HepG2 (cell line): ENCODE measurements around the gene UBE3D. TPM values are rescaled to one million over a fixed set of nuclear protein-coding genes. Genes with fewer than 3 reads are reported as not detected.

Experiments used
- ATAC-seq: fragments of 200-7000 bp; cut with Tn5 transposase; 3 replicates; pipeline ENCODE4 v1.9.1; 2020; ENCODE audit warnings: mild to moderate bottlenecking, moderate library complexity
- BruUV-seq: library from RNA; stranded (reverse); fragments of 400-500 nt; replicated peaks from 2 replicates; lab custom pipeline; 2021; lab: Mats Ljungman, UMichigan
- CTCF ChIA-PET: fragments of 300-600 bp; formaldehyde crosslinking; extraction: SDS; loops from one replicate; lab custom pipeline; 2021; ENCODE audit warnings: low total read pairs, inconsistent platforms, low intra/inter-chr PET ratio; lab: Yijun Ruan, JAX
- POLR2A ChIA-PET: fragments of 350-600 bp; sonication (Branson Sonifier 250); formaldehyde crosslinking; loops from one replicate; lab custom pipeline; 2020; ENCODE audit warnings: antibody characterized with exemption, inconsistent platforms; lab: Yijun Ruan, JAX
- DNase-seq: peaks from one replicate; pipeline ENCODE4 v3.0.0-alpha.2; 2015; ENCODE audit warnings: low spot score
- FAIRE-seq: peaks from 3 replicates; lab custom pipeline; 2011; peaks lifted over from hg19 to GRCh38; lab: Jason Lieb, UNC
- H2AFZ ChIP-seq: one replicate; pipeline ENCODE4 v1.6.1; 2011; ENCODE audit warnings: low read length, inconsistent platforms
- H3K27ac ChIP-seq: fragments of 300-600 bp; 3 replicates; pipeline ENCODE4 v1.8.0; 2011; ENCODE audit warnings: mixed run types, mild to moderate bottlenecking, mixed read lengths, low read length, inconsistent platforms; ENCODE audit not compliant: insufficient read depth; ENCODE audit errors: extremely low read length
- H3K27me3 ChIP-seq, 2 experiments: fragments of 200-600 bp in 1 of 2; 2 replicates in 1 of 2; 3 replicates in 1 of 2; pipeline versions ENCODE4 v1.6.0 to v1.8.0; 2011; ENCODE audit warnings: low read length in 2 of 2, mild to moderate bottlenecking in 2 of 2, moderate library complexity in 2 of 2, inconsistent platforms in 1 of 2; ENCODE audit not compliant: insufficient read depth in 2 of 2, control insufficient read depth in 1 of 2
- H3K36me3 ChIP-seq, 2 experiments: fragments of 200-600 bp in 1 of 2; replicated peaks in 1 of 2; 2 replicates in 1 of 2; 3 replicates in 1 of 2; pipeline versions ENCODE4 v1.5.1 to v1.8.0; 2011; ENCODE audit warnings: low read length in 2 of 2, inconsistent platforms in 1 of 2; ENCODE audit not compliant: insufficient read depth in 2 of 2, control insufficient read depth in 1 of 2
- H3K4me1 ChIP-seq: 2 replicates; pipeline ENCODE4 v1.5.1; 2012; ENCODE audit warnings: low read length, inconsistent platforms; ENCODE audit not compliant: insufficient read depth
- H3K4me2 ChIP-seq: 2 replicates; pipeline ENCODE4 v1.6.0; 2011; ENCODE audit warnings: low read depth, low read length, inconsistent platforms
- H3K4me3 ChIP-seq, 3 experiments: fragments of 200-600 bp in 1 of 3; sonication (generic), shearing (Covaris generic) in 1 of 3; replicated peaks in 1 of 3; 2 replicates each; pipeline ENCODE4 v1.5.1; 2011 to 2016; ENCODE audit warnings: low read length in 3 of 3, inconsistent platforms in 2 of 3, low read depth in 2 of 3, mild to moderate bottlenecking in 2 of 3, control low read depth in 1 of 3, mixed read lengths in 1 of 3; ENCODE audit not compliant: insufficient read depth in 1 of 3
- H3K79me2 ChIP-seq: one replicate; pipeline ENCODE4 v1.6.1; 2011; ENCODE audit warnings: low read length, inconsistent platforms; ENCODE audit not compliant: insufficient read depth
- H3K9ac ChIP-seq: 2 replicates; pipeline ENCODE4 v1.6.0; 2011; ENCODE audit warnings: mild to moderate bottlenecking, low read depth, low read length, inconsistent platforms; ENCODE audit not compliant: insufficient read depth
- H3K9me3 ChIP-seq: 2 replicates; pipeline ENCODE4 v1.5.1; 2012; ENCODE audit warnings: mild to moderate bottlenecking, low read length
- H4K20me1 ChIP-seq: 2 replicates; pipeline ENCODE4 v1.6.0; 2011; ENCODE audit warnings: inconsistent platforms, mild to moderate bottlenecking, low read length, moderate library complexity; ENCODE audit not compliant: insufficient read depth
- FOXA3 ChIP-seq: IDR thresholded peaks from 2 replicates; pipeline ENCODE4 v1.6.1; 2016; ENCODE audit warnings: missing genetic modification reagents, missing compliant biosample characterization
- GTF3A ChIP-seq: sonication (generic); formaldehyde crosslinking; conservative IDR thresholded peaks from 2 replicates; pipeline ENCODE4 v1.4.0; 2020; ENCODE audit warnings: mild to moderate bottlenecking, missing genetic modification reagents
- HES4 ChIP-seq: sonication (generic); formaldehyde crosslinking; IDR thresholded peaks from 2 replicates; pipeline ENCODE4 v1.9.0; 2021; ENCODE audit warnings: mild to moderate bottlenecking, missing genetic modification reagents, borderline replicate concordance
- PITX1 ChIP-seq: sonication (generic); formaldehyde crosslinking; IDR thresholded peaks from 2 replicates; pipeline ENCODE4 v1.5.1; 2020; ENCODE audit warnings: mild to moderate bottlenecking, missing genetic modification reagents
- TAF1 ChIP-seq: sonication (generic); formaldehyde crosslinking; IDR thresholded peaks from 2 replicates; pipeline ENCODE4 v1.4.0; 2020; ENCODE audit warnings: missing genetic modification reagents
- ZNF275 ChIP-seq: sonication (generic); formaldehyde crosslinking; IDR thresholded peaks from 2 replicates; pipeline ENCODE4 v1.8.0; 2022; ENCODE audit warnings: missing genetic modification reagents, mild to moderate bottlenecking, inconsistent platforms, borderline replicate concordance
- ZNF281 ChIP-seq: sonication (generic); formaldehyde crosslinking; IDR thresholded peaks from 2 replicates; pipeline ENCODE4 v1.4.0; 2020; ENCODE audit warnings: missing genetic modification reagents, borderline replicate concordance
- ZNF761 ChIP-seq: sonication (generic); formaldehyde crosslinking; conservative IDR thresholded peaks from 2 replicates; pipeline ENCODE4 v1.4.0; 2020; ENCODE audit warnings: mild to moderate bottlenecking, missing genetic modification reagents
- WGBS: methylation state at CpG from one replicate; pipeline ENCODE4 v1.1.6; 2017; ENCODE audit warnings: low lambda C conversion rate; 5-methylcytosine and 5-hydroxymethylcytosine counted together
- in situ Hi-C: cut with HindIII; loops from 2 replicates; pipeline ENCODE4 v1.10.0; 2017; ENCODE audit warnings: low pct_unique_long_range_greater_than_20kb; ENCODE audit not compliant: extremely low pct_ligation_motif_present
- intact Hi-C: fragments of 100-400 bp; cut with micrococcal nuclease; formaldehyde crosslinking; loops from one replicate; pipeline ENCODE4 v1.10.0; 2022; ENCODE audit not compliant: unreplicated experiment
- polyA plus RNA-seq, 8 experiments: library from polyadenylated mRNA; depleted of rRNA in 3 of 8; stranded (reverse) in 7 of 8; unstranded in 1 of 8; fragments of >200 nt; fragmentation: Illumina TruSeq in 4 of 8; extraction: Trizol in 4 of 8; gene quantifications; 2 replicates each; pipeline versions ENCODE4 v1.2.1 to v1.2.3, GENCODE V29; 2011 to 2016; ENCODE audit warnings: low read depth in 4 of 8, missing spikeins in 1 of 8, mixed read lengths in 1 of 8; ENCODE audit not compliant: insufficient read depth in 1 of 8
- total RNA-seq, 5 experiments: library from RNA; depleted of rRNA; stranded (reverse); fragments of >200 nt; fragmentation: Illumina TruSeq; extraction: Trizol; gene quantifications; 2 replicates each; pipeline ENCODE4 v1.2.3, GENCODE V29; 2016; ENCODE audit warnings: low read depth in 1 of 5

UBE3D gene
- total and polyA plus RNA-seq, 2 of the 13 experiments (the other 11 are each of a cell fraction or from before 2014, with no cell fraction given): 5.1 to 11.4 TPM

- POLR2A ChIA-PET: no interaction called here
- intact Hi-C loops: no loop called here
- CTCF ChIA-PET: no interaction called here
- H3K27me3 ChIP-seq: no peaks in the 10 kb centered on the region
- ATAC-seq: no peak
- no peak for DNase-seq
- no peak for TF ChIP-seq HES4 (CRISPR knock-in tag)
- no peak for TF ChIP-seq ZNF281 (CRISPR knock-in tag)
- no peak for TF ChIP-seq TAF1 (CRISPR knock-in tag)
- no peak for TF ChIP-seq ZNF275 (CRISPR knock-in tag)
- no peak for TF ChIP-seq FOXA3 (CRISPR knock-in tag)
- TF ChIP-seq GTF3A (CRISPR knock-in tag): no peak
- no peak for TF ChIP-seq PITX1 (CRISPR knock-in tag)
- TF ChIP-seq ZNF761 (CRISPR knock-in tag): no peak
- TF ChIP-seq, all 625 proteins: peak for 0
- no peak overlapping the region for H3K9ac ChIP-seq
- WGBS: 11% methylated on average over 3 of the region's 3 CpGs
- no peak overlapping the region for H2AFZ ChIP-seq
- H4K20me1 ChIP-seq: no peaks in the 10 kb centered on the region
- FAIRE-seq: no peak
- peaks cover 2% of the 10 kb centered on the region; the same call in 1 of the 2 replicates for H3K4me1 ChIP-seq
- no peak overlapping the region for H3K4me2 ChIP-seq
- no peaks in the 10 kb centered on the region for H3K79me2 ChIP-seq
- no peak overlapping the region for H3K27ac ChIP-seq
- no peaks in the 10 kb centered on the region for H3K9me3 ChIP-seq
- H3K4me3 ChIP-seq: no peak overlapping the region
- no TSS peak for BruUV-seq
- in situ Hi-C loops: no loop called here
- H3K36me3 ChIP-seq: no peaks in the 10 kb centered on the region
These were observed 199.2 kb downstream of the UBE3D start for GRCh38 chr6:82866446-82866845.
